GM18907 (cell line): ENCODE measurements around the gene PRIM2.
"Not testable (repeated sequence)": the region's sequence is repeated elsewhere in the genome, so short reads cannot be mapped to it uniquely, and the experiment has no call there.

Experiments used
- ATAC-seq: cut with Tn5 transposase; IDR thresholded peaks from one replicate; pipeline ENCODE4 v1.9.1; 2021; ENCODE audit warnings: mild to moderate bottlenecking, moderate library complexity; ENCODE audit not compliant: unreplicated experiment

Gene PRIM2

GRCh38 chr6:57442133-57442532 is 124.7 kb downstream of the PRIM2 start:
- ATAC-seq: not testable (repeated sequence)

- ATAC-seq: not testable (repeated sequence)
Observed at GRCh38 chr6:57443181-57443580, 125.8 kb downstream of the PRIM2 start.

- ATAC-seq: not testable (repeated sequence)
Observed at GRCh38 chr6:57444787-57445186, 127.4 kb downstream of the PRIM2 start.

GRCh38 chr6:57445379-57445778 is 127.9 kb downstream of the PRIM2 start:
- ATAC-seq: peak; percentile 56

- peak; percentile 87 for ATAC-seq
Observed at GRCh38 chr6:57445790-57446468, 128.5 kb downstream of the PRIM2 start.

GRCh38 chr6:57449496-57450066 is 132.2 kb downstream of the PRIM2 start:
- ATAC-seq: not testable (repeated sequence)

GRCh38 chr6:57459781-57460180 is 142.4 kb downstream of the PRIM2 start:
- not testable (repeated sequence) for ATAC-seq

DNA sequence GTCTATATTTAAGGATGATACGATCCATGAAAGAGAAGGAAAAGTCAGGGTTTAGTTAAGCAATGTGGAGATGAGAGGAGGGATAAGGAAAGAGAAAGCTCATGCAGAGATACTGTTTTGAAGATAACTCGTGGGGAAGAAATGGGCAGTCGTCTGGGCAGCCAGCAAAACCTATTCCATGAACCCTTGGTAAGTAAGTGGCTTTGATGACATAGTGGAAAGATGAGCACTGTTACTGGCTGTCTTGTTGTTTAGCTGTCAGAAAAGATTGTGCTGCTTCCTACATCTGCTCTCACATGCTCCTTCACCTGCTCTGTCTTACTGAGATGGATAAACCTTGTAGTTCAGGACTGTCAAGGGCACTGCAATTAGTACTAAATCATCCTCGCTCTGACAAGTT is 143.6 kb downstream of the PRIM2 start:
- ATAC-seq: not testable (repeated sequence)

DNA sequence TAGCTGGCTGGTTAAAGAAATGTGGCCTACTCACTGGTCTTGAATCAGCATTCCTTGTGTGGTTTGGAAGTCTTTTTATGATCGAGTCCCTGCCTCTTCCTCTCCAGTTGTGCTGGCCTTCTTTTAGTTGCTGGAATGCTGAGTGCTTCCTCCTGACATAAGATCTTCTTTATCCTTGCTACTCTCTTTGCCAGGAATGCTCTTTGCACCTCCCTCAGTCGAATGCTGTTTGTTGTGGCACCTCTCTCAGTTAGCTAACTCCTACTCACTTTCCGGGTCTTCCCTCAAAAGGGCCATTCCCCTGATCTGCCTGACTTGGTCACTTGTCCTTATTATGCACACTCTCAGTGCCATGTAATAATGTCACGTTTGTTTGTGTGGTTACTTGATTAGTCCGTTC is 146.4 kb downstream of the PRIM2 start:
- ATAC-seq: not testable (repeated sequence)

- ATAC-seq: not testable (repeated sequence)
Observed at GRCh38 chr6:57465968-57466367, 148.5 kb downstream of the PRIM2 start.

DNA sequence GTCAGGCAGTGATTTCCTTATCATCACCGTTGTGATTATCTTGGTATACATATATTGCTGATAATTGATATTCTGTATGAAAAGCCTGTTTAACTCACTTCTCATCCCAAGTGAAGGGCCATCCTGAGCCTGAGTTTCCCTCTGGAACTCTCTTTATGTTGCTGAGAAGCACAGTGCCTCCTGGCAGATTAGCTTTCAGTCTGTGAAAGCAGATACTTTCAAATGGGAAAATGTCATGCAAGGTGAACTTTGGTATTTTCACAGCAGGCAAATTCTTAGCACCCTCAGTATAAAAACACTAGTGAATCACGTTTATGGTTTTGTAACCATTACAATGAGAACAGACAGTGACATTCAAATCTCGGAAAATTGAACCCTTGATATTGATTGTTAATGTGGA is 151.6 kb downstream of the PRIM2 start:
- no peak for ATAC-seq

DNA sequence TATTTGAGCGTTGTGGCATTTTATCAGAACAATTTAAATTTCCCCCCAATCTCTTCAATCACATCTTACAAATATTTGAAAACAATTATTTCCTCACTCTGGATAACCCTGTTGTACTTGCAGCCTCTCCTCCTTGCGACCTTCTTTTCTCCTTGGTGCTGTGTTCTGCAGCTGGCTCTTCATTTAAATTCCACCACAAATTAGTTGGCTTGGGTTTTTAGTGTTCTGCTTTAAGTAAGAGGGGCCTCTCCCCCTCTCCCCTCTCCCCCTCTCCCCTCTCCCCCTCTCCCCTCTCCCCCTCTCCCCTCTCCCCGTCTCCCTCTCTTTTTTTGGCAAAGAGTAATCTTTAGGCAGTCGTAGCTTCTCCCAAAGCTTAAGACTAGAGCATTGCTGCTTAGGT is 152.7 kb downstream of the PRIM2 start:
- ATAC-seq: not testable (repeated sequence)

DNA sequence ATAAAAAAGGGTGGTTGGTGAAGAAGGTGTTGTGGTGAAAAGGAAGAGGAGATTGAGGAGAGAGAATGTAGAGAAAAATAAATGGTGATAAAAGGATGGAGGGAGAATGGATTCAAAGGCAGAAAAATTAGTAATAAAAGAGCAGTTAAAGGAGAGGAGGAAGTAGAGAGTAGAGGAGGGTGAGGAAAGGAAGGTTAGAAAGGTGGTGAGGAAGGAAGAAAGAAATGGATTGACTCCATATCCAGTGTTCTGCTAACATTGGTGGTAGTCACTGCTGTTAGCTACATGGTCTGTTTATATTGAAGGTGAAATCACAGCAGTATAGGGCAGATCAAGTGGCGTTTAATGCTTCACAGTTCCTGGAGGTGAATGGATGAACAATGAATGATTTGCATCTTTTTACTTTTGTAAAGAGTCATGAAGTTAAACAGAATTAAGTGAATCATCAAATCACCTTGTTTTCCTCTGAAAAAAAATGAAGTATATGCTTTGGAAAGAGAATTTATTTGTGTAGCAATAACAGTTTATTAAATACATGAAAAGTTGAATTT is 154.0 kb downstream of the PRIM2 start:
- ATAC-seq: not testable (repeated sequence)

DNA sequence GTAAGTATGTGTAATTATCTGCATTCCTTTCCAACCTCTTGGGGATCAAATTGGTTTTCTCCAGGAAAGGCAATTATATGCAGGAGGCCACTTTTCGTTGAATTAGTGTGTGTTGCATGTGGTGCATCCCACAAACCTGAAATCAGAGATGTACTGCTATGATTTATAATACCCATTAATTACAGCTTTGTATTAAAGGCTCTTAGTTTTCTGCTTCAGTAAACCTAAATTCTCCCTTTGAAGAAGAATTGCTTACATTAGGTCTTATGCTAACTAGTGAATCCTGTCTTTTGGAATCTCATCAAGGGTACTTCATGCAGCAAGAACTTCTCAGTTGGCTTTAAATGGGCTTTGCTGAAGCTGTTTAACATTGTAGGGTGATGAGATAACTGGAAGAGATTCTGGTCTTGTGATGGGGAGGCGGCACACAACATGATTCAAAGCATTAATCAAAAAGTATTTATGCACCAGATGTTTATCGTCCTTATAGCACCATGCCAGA is 155.5 kb downstream of the PRIM2 start:
- ATAC-seq: not testable (repeated sequence)

DNA sequence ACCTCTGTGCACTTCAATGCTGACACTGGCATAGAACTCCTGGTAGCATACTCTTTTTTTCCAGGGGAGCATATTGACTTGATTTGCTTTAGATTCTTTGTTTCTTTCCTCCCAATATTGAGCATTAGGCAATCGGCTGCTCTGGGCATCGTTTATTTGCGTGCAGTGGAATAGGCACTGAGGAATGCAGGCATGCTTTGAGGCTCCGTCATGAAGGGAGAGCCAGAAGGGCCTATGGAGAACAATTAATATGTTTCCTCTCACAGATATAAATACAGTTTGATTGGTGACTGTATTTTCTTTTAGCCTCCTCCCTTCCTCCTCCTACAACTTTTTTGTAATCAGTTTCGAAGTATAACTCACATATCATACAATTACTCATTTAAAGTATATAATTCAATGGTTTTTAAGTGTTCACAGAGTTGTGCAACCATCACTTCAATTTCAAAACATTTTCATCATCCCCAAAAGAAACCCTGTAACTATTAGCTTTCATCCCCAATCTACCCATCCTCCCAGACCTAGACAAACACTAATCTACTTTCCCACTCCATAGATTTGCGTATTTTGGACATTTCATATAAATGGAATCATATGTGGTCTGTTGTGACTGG is 157.5 kb downstream of the PRIM2 start:
- ATAC-seq: not testable (repeated sequence)

- ATAC-seq: not testable (repeated sequence)
Observed at GRCh38 chr6:57475656-57476055, 158.2 kb downstream of the PRIM2 start.

- not testable (repeated sequence) for ATAC-seq
Observed at GRCh38 chr6:57480194-57480593, 162.8 kb downstream of the PRIM2 start.

- ATAC-seq: not testable (repeated sequence)
Observed at GRCh38 chr6:57481121-57481520, 163.7 kb downstream of the PRIM2 start.

DNA sequence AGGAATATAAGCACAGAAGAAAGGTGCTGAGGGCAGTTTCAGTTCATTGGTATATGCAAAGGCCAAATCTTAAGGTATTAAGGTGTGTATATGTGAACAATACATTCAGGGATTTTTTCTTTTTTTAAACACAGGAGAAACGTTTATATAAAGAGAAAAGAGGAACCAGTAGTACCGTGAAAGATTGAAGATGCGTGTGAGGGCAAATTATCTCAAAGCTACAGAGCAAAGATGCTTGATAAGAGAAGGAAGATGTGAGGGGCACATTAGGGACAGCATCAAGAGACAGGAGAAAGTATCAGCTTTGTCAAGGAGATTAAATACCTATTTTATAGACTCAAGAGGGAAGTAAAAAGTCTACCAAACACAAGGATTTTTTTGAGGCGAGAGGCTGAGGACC is 165.0 kb downstream of the PRIM2 start:
- ATAC-seq: not testable (repeated sequence)

GRCh38 chr6:57486494-57487081 is 169.2 kb downstream of the PRIM2 start:
- ATAC-seq: not testable (repeated sequence)

DNA sequence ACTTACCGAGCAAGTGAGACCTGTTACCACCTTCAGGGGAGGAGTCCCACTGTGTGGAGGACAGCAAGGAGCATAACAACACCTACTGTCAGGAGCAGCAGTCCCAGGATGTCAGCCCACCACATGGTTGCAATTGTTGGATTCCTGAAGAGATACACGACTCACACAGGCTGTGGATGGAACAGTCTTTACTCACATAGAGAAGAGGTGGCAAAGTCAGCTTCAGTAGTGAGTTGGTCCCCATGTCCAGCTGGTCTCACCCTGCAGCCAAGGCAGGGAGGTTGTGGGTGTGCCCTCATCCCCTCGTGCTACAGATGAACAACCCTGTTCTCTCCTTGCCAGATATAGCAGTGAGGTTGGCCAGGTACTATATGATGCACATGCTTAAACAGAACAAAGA is 171.1 kb downstream of the PRIM2 start:
- not testable (repeated sequence) for ATAC-seq
